Stimulated activated CD8-positive, alpha-beta memory T cell treated with anti-CD3 and anti-CD28 coated beads, Interleukin-15, amount 100 ng/mL, for 24 hours (primary cell): Measurements from ENCODE around the gene SMAD3.

Source experiments
- DNase-seq: peaks from one replicate; pipeline ENCODE4 v3.0.0-alpha.2; 2020; ENCODE audit warnings: low read depth

The SMAD3 gene

GRCh38 chr15:67127965-67128364, 62.6 kb downstream of the SMAD3 start:
- no peak for DNase-seq

- DNase-seq: no peak
Measured at GRCh38 chr15:67130166-67130565, 64.8 kb downstream of the SMAD3 start.

GRCh38 chr15:67130673-67131601, 65.5 kb downstream of the SMAD3 start:
- no peak for DNase-seq

- DNase-seq: no peak
Measured at GRCh38 chr15:67132276-67132675, 66.9 kb downstream of the SMAD3 start.

GRCh38 chr15:67133026-67133425, 67.6 kb downstream of the SMAD3 start:
- no peak for DNase-seq

- DNase-seq: no peak
Measured at GRCh38 chr15:67133738-67134066, 68.3 kb downstream of the SMAD3 start.

GRCh38 chr15:67134067-67134838, 68.9 kb downstream of the SMAD3 start:
- no peak for DNase-seq

GRCh38 chr15:67134871-67135492, 69.6 kb downstream of the SMAD3 start:
- no peak for DNase-seq

- DNase-seq: no peak
Measured at GRCh38 chr15:67135494-67135893, 70.1 kb downstream of the SMAD3 start.

- no peak for DNase-seq
Measured at GRCh38 chr15:67136802-67137201, 71.4 kb downstream of the SMAD3 start.

GRCh38 chr15:67137319-67137718, 71.9 kb downstream of the SMAD3 start:
- no peak for DNase-seq

GRCh38 chr15:67137951-67138848, 72.8 kb downstream of the SMAD3 start:
- DNase-seq: no peak

GRCh38 chr15:67138891-67139855, 73.8 kb downstream of the SMAD3 start:
- DNase-seq: no peak

- DNase-seq: no peak
Measured at GRCh38 chr15:67140078-67140833, 74.9 kb downstream of the SMAD3 start.

- no peak for DNase-seq
Measured at GRCh38 chr15:67142092-67142766, 76.8 kb downstream of the SMAD3 start.

GRCh38 chr15:67142767-67143100, 77.3 kb downstream of the SMAD3 start:
- no peak for DNase-seq

GRCh38 chr15:67143646-67144045, 78.2 kb downstream of the SMAD3 start:
- no peak for DNase-seq

- DNase-seq: no peak
Measured at GRCh38 chr15:67144609-67145311, 79.4 kb downstream of the SMAD3 start.

GRCh38 chr15:67145312-67145610, 79.9 kb downstream of the SMAD3 start:
- DNase-seq: no peak
